Central memory CD4-positive, alpha-beta T cell (primary cell): ENCODE data around the gene SUPT6H.

Source experiments
- DNase-seq: peaks from one replicate; pipeline ENCODE4 v3.0.0; 2022

SUPT6H gene

GRCh38 chr17:28737770-28738679, 76.0 kb downstream of the SUPT6H start:
- DNase-seq, result no peak

DNA sequence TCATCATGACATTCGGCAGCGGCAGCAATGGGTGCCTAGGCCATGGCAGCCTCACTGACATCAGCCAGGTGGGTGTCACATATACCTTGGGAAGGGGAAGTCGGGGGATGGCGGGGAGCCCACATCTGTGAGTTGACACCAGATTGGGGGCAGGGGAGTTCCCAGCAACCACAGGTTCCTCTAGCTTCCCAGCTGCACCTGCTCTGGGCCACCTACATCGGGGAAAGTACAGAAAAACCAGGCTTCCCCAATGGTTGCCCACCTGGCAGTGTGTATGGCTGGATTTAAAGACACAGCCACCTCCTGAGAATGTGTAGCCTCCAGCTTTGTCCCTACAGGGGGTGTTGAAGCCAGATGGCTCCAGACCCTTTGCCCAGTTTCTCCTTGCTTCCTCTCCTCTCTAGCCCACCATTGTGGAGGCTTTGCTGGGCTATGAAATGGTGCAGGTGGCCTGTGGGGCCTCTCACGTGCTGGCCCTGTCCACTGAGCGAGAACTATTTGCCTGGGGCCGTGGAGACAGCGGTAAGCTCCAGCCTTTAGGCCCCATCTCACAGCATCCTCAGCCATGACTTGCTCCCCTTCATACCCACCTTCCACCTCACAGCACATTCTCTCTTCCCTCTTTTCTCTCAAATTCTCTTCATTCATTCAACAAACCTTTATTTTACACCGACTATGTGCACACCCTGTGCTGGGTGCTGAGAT, 76.8 kb downstream of the SUPT6H start:
- peak; percentile 61 for DNase-seq

DNA sequence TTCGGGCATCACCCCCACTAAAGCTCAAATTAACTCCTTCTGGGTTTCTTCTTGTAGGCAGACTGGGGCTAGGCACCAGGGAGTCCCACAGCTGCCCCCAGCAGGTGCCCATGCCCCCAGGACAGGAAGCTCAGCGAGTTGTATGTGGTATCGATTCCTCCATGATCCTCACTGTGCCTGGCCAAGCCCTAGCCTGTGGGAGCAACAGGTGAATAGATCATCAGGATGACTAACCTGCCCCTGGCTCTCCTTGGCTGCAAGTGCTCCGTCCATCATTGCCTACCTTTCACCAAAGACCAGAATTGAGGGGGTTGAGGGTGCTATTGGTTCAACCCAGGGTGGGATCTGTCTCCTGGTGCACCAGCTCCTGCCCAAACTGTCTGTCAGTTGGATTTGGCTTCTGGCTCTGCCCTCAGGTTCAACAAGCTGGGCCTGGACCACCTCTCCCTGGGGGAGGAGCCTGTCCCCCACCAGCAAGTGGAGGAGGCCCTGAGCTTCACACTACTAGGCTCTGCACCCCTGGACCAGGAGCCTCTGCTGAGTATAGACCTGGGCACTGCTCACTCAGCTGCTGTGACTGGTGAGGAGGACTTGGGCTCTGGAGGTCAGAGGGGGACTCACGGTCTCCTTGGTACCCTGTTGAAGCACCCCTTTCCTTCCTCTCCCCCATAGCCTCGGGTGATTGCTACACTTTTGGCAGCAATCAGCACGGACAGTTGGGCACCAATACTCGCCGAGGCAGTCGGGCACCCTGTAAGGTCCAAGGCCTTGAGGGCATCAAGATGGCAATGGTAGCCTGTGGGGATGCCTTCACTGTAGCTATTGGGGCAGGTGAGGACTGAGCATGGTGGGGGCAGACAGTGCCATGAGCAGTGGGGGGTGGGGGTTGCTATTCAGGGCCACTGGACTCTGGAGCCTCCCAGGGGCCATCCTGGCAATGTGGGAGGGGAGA, 78.7 kb downstream of the SUPT6H start:
- no peak for DNase-seq

- DNase-seq, result no peak
These were observed 79.6 kb downstream of the SUPT6H start for GRCh38 chr17:28741358-28742349.

DNA sequence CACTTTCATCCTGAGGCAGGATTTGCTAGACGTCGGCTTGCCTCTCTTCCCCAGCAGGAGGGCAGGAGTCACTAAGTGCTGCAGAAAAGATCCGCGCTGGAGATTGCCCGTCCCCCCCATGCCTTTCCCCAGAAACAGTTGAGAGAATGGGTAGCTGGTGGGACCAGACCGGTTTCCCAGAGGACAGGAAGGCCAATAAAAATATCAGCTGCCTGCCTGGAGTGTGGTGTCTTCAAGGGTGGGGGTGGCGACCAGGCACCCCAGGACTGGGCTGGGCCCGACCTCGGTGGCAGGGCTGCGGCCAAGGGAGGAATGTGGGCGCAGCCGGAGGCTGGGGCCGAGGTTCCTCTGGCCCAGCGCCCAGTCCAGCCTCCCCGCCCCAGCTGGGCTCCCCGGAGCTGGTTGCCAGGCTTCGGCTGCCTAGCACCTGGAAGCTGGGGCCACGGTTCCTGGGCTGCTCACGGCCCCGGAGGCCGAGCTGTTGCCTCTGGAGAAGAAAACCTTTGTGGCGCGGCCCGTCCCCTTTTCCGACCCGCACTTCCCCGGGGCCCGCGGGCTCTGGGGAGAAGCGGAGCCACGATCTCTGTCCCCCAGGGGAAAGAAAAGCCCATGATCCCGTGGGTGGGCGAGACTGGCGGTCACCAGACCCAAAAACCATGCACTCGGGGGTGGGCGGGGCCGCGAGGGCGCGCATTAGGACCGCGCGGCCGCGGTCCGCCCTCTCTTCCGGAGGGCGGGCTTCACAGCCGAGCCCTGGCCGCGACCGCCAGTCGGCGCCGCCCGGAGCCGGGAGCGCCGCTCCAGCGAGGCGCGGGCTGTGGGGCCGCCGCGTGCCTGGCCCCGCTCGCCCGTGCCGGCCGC, 81.5 kb downstream of the SUPT6H start, which contains the start of gene TRAF4:
Gene TRAF4, plus strand, starts transcription at position 769 of the 861 bp plus-strand sequence. CDS start 102 bp downstream, outside the sequence.
- DNase-seq, result peak; percentile 73

GRCh38 chr17:28744104-28744971, 82.3 kb downstream of the SUPT6H start:
- peak; percentile 46 for DNase-seq

GRCh38 chr17:28744972-28745785, 83.2 kb downstream of the SUPT6H start:
- no peak for DNase-seq

- no peak for DNase-seq
These were observed 83.9 kb downstream of the SUPT6H start for GRCh38 chr17:28745786-28746411.

GRCh38 chr17:28746611-28747050, 84.6 kb downstream of the SUPT6H start:
- no peak for DNase-seq

DNA sequence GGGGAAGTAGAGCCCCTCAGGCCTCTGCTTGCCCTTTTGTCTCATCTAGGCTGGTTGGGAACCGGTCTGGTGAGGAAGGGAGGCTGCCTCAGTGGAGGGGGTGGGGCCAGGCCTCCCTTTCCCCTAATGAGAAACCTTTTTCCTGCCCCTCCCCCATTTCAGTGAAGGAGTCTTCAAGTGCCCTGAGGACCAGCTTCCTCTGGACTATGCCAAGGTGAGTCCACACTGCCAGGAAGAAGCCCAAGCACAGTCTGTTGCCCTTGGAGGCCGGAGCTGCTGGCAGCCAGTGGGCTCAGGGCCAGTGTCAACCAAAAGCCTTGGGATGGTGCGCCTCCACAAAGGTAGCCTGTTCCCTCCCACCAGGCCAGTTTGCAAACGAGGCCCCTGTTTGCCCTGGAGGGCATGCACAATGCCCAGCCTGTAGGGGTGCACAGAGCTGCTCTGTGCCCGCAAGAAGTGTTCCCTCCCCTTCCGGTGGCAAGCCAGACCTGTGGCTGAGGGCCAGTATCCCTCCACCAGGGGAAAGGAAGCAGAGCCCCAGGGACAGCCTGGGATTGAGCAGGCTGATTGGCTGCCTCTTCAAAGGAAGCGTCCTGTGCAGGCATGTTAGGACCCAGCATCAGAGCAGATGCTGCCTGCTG, 85.2 kb downstream of the SUPT6H start:
- no peak for DNase-seq

DNA sequence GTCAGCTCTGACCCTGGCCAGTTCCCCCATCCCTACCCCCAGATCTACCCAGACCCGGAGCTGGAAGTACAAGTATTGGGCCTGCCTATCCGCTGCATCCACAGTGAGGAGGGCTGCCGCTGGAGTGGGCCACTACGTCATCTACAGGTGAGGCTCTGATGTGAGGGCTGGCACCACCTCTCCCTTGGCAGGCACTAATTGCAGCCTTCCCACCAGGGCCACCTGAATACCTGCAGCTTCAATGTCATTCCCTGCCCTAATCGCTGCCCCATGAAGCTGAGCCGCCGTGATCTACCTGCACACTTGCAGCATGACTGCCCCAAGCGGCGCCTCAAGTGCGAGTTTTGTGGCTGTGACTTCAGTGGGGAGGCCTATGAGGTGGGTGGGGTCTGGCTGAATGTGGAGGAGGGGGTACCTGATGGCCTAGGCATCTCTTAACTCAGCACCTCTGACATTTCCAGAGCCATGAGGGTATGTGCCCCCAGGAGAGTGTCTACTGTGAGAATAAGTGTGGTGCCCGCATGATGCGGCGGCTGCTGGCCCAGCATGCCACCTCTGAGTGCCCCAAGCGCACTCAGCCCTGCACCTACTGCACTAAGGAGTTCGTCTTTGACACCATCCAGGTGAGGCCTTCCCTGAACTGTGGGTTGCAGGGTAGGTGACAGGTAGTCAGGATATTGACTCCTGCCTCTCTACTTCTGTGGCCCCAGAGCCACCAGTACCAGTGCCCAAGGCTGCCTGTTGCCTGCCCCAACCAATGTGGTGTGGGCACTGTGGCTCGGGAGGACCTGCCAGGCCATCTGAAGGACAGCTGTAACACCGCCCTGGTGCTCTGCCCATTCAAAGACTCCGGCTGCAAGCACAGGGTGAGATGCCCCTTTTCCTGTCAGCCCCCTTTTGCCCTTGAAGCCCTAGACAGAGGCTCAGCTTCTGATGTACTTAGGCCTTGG, 86.1 kb downstream of the SUPT6H start:
- DNase-seq, result no peak

GRCh38 chr17:28748852-28749515, 87.0 kb downstream of the SUPT6H start:
- no peak for DNase-seq

DNA sequence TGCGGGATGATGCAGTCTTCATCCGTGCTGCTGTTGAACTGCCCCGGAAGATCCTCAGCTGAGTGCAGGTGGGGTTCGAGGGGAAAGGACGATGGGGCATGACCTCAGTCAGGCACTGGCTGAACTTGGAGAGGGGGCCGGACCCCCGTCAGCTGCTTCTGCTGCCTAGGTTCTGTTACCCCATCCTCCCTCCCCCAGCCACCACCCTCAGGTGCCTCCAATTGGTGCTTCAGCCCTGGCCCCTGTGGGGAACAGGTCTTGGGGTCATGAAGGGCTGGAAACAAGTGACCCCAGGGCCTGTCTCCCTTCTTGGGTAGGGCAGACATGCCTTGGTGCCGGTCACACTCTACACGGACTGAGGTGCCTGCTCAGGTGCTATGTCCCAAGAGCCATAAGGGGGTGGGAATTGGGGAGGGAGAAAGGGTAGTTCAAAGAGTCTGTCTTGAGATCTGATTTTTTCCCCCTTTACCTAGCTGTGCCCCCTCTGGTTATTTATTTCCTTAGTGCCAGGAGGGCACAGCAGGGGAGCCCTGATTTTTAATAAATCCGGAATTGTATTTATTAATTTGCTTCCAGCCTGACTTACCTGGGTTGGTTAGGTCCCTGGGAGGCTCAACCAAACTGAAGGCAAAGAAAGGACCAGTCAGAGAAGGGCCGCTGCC, 87.6 kb downstream of the SUPT6H start:
- DNase-seq, result no peak

- peak; percentile 83 for DNase-seq
These were observed 88.4 kb downstream of the SUPT6H start for GRCh38 chr17:28750178-28751047.
